ENCODE measurements around the gene HLA-C. TPM values are rescaled to one million over a fixed set of nuclear protein-coding genes. Genes with fewer than 3 reads are reported as not detected.

HLA-C gene
- total RNA-seq, 2 donors from 2014 or later, result 576 to 1,321 TPM

- DNase-seq, result no peak
- Histone ChIP-seq H3K4me1 (no peaks in the 10 kb centered on the region), H3K27me3 (no peaks in the 10 kb centered on the region), H3K27ac (no peak overlapping the region), H3K4me3 (no peak overlapping the region), H3K9ac (ENCODE audit: low read depth in 2 of 2, low read length in 2 of 2) (no peak overlapping the region), H3K9me3 (no peaks in the 10 kb centered on the region), H3K36me3 (no peaks in the 10 kb centered on the region)
- intact Hi-C loops (cut with DNase I), result no loop called here
- no peak for TF ChIP-seq CTCF (IDR thresholded peaks at IDR 0.05)
Observed at GRCh38 chr6:31227143-31227542, 44.7 kb downstream of the HLA-C start.

GRCh38 chr6:31225735-31226134 is 46.2 kb downstream of the HLA-C start:
- H3K9ac ChIP-seq (ENCODE audit: low read depth in 2 of 2, low read length in 2 of 2), result no peak overlapping the region
- no peaks in the 10 kb centered on the region for H3K36me3 ChIP-seq
- no peaks in the 10 kb centered on the region for H3K9me3 ChIP-seq
- intact Hi-C loops (cut with DNase I), result no loop called here
- H3K27ac ChIP-seq, result no peak overlapping the region
- no peaks in the 10 kb centered on the region for H3K4me1 ChIP-seq
- no peaks in the 10 kb centered on the region for H3K27me3 ChIP-seq
- H3K4me3 ChIP-seq, result no peak overlapping the region
- DNase-seq, result no peak
- TF ChIP-seq CTCF (IDR thresholded peaks at IDR 0.05), result no peak

DNA sequence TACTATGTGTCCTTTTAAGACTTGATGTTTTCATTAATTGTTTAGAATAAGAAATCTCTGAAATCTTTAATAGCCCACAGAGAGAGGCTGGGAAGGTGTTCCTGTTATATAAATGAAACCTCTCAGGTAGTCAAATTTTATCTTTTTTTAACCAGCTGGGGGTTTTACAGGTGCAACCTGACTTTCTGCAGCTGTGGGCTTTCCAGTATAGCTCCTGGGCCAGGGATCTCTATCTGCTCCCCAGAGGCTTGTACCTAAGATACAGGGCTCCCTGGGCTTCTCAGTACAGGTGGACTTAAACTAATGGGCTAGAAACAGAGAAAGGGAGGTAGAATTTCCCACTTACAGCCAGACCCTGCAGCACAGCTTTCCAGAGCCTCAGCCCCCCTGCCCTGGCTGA is 49.4 kb downstream of the HLA-C start:
- Histone ChIP-seq H3K9me3 (no peaks in the 10 kb centered on the region), H3K9ac (ENCODE audit: low read depth in 2 of 2, low read length in 2 of 2) (no peak overlapping the region), H3K4me3 (no peak overlapping the region), H3K27ac (no peak overlapping the region), H3K36me3 (no peaks in the 10 kb centered on the region), H3K4me1 (no peaks in the 10 kb centered on the region), H3K27me3 (no peaks in the 10 kb centered on the region)
- intact Hi-C loops (cut with DNase I), result no loop called here
- no peak for DNase-seq
- no peak for TF ChIP-seq CTCF (IDR thresholded peaks at IDR 0.05)

Other genes starting within 250 kb of the HLA-C start
- gene C6orf15, start 159.5 kb downstream of the HLA-C start, total RNA-seq, result not detected
- gene PSORS1C1, start 157.3 kb downstream of the HLA-C start, total RNA-seq, result 1 to 10 TPM; 2.2 to 5.6 TPM
- not detected for gene CDSN, start 151.6 kb downstream of the HLA-C start, total RNA-seq
- gene PSORS1C2, start 133.0 kb downstream of the HLA-C start, total RNA-seq, result not detected
- 10 to 100 TPM; 31.8 to 55.4 TPM for gene CCHCR1, start 114.3 kb downstream of the HLA-C start, total RNA-seq
- gene TCF19, start 113.5 kb downstream of the HLA-C start, total RNA-seq, result 10 to 100 TPM in 1 of 2 donors, 1 to 10 TPM in 1; 8.8 to 39.6 TPM
- gene POU5F1, start 101.4 kb downstream of the HLA-C start, total RNA-seq, result 1 to 10 TPM; 3.4 to 7.0 TPM
- gene HLA-B, start 85.1 kb upstream of the HLA-C start, total RNA-seq, result 1,000 to 10,000 TPM; 1,153 to 3,111 TPM
- 10 to 100 TPM; 15.0 to 26.7 TPM for gene MICA, start 131.5 kb upstream of the HLA-C start, total RNA-seq
- 1 to 10 TPM; 5.6 to 6.7 TPM for gene MICB, start 226.1 kb upstream of the HLA-C start, total RNA-seq